HG03558 (cell line): ENCODE measurements around the gene MALT1.
"Not testable (repeated sequence)": the region's sequence is repeated elsewhere in the genome, so short reads cannot be mapped to it uniquely, and the experiment has no call there.

Experiments used
- ATAC-seq: cut with Tn5 transposase; IDR thresholded peaks from one replicate; pipeline ENCODE4 v1.9.1; 2021; ENCODE audit warnings: moderate number of reproducible peaks; ENCODE audit not compliant: unreplicated experiment; ENCODE audit errors: extremely low read depth

Gene MALT1

GRCh38 chr18:58762781-58763171, 91.5 kb downstream of the MALT1 start:
- no peak for ATAC-seq

DNA sequence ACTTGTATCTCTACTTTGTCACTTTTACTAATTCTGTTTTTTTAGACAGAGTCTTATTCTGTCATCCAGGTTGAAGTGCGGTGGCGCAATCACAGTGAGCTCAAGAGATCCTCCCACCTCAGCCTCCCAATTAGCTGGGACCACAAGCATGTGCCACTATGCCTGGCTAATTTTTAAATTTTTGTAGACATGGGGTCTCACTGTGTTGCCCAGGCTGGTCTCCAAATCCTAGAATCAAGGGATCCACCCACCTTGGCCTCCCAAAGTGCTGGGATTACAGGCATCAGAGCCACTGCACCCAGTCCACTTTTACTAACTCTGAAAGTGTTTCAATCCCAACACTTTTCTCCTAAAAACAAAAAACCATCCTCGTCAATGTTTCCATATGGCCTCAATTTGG, 94.9 kb downstream of the MALT1 start:
- ATAC-seq = no peak

DNA sequence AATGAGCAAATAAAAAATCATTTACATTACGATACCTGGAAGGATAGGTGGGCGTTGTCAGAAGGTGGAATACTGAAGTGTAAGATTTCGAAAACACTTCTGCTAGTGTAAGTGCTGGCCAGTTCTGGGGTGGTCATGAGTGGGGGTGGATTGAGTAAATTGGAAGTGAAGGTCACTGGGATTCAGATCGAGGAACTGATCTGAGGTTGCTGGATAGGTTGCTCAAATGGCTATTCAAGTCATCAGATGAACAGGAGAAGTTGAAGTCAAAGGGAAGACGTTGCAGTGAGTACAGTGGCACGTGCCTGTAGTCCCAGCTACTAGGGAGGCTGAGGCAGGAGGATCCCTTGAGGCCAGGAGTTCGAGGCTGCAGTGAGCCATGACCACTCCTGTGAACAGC, 95.7 kb downstream of the MALT1 start:
- ATAC-seq = no peak

DNA sequence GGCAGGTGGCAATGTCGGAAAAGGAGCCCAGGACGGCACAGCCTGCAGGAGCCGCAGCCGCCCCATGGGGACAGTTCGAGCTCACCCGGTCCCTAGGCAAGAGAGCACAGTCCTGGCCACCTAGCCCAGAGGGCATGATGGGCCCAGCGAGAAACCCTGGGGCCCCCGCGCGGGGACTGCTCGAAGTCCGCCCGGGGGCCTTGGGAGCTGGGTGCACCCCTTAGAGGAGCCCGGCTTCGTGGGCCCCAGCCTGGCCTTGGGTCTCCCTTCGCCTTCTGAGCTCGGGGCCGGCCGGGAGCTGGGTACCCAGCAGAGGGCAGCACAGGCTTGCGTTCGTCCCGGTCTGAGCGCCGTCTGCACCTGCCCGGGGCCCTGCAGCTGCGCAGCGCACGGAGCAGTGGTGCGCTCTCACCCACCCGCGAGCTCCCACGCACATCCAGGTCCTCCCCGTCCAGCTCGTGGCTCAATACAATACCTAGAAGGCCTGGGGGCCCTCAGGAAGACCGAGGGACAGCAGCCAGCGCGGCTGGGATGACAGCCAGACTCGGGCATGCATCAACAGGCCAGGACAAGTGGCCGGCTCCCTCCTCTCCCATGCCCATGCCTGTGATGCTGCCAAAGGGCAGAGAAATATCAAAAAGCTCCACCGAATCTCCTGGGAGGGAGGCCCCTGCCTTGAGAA, 97.2 kb downstream of the MALT1 start:
- ATAC-seq = peak; percentile 61

DNA sequence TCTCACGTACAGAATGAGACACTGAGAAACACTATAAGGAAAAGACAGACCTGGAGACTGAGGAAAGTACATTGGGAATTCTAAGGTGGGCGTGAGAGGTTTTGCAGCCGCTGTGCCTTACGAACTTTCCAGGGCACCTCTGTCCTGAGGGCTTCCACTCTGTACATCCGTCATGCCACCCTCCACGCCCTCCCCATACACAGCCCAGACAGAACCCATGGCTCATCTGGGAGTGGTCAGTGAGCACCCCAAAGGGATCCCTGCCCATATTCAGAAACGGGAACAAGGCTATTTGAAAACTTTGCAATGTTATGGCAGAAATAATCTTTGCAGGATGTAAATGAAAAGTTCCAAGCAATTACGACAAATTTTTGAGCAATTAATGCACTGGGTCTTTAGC, 98.1 kb downstream of the MALT1 start:
- ATAC-seq = no peak

DNA sequence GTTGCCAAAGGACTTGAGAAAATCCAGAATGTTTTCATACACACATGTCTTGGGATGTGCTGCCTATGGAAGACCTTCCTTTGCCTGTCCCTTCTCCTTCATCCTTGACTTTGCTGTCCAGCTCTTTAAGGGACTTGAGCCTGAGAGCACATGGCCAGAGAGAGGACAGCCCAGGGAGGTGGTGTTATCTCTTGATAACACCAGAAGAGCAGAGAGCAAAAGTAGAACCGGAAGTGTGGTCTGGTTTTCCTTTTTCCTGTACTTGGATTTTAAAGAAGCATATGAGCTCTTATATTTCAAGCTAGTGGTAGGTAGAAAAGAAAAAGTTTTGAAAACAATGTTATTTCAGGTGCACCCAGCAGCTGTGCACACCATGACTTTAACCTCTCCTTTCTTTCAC, 99.3 kb downstream of the MALT1 start:
- no peak for ATAC-seq

DNA sequence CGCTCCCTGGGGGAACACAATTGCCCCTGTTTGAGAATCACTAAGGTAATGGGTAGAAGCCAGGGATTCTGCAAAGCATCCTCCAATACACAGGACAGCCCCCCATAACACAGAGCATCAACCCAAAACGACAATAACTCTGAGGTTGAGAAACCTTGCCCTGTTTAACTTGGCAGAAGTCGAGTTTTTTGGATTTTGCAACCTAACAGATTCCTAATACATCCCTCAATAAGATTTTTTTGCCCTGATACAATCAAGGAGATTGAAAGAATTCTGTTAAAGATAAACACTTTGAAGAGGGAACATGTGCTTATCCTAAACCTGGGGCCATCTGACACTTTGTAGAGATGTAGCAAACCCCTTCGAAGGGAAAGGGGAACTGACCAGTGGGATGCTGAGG, 100.9 kb downstream of the MALT1 start:
- ATAC-seq = no peak

- no peak for ATAC-seq
Observed at GRCh38 chr18:58776084-58776483, 104.8 kb downstream of the MALT1 start.

DNA sequence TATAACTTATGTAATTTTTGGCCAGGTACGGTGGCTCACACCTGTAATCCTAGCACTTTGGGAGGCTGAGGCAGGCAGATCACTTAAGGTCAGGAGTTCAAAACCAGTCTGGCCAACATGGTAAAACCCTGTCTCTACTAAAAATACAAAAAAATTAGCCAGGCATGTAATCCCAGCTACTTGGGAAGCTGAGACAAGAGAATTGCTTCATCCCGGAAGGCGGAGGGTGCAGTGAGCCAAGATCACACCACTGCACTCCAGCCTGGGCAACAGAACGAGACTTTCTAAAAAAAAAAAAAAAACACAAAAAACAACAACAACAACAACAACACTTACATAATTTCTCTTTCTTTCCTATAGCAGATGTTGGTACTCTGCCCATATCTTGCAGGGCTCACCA, 105.3 kb downstream of the MALT1 start:
- not testable (repeated sequence) for ATAC-seq

DNA sequence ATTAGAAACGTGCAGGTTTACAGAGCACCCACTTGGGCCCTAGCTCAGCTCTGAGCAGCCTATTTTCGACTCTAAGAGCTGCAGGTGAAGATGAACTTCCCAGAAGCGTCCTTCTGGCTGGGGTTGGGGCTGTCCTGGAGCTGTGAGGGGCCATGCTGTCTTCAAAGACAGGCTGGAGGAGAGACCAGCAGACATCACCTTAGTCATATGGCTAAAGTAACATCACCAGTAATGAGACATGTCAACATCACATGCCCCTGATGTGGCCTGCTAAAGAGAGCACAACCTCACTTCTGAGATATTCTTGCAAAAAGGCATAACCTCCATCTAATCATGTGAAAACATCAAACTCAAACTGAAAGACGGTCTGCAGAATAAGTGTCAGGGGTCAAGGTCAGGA, 106.2 kb downstream of the MALT1 start:
- no peak for ATAC-seq

GRCh38 chr18:58779529-58779928, 108.3 kb downstream of the MALT1 start:
- ATAC-seq = no peak

DNA sequence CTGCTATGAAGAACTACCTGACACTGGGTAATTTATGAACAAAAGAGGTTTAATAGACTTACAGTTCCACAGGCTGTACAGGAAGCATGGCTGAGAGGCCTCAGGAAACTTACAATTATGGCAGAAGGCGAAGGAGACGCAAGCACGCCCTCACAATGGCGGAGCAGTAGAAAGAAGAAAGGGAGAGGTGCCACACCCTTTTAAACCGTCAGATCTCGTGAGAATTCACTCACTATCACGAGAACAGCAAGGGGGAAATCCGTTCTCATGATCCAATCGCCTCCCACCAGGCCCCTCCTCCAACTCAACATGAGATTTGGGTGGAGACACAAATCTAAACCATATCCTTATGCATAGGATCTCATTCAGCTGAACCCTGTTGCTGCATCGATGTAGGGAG, 108.8 kb downstream of the MALT1 start:
- ATAC-seq = no peak

DNA sequence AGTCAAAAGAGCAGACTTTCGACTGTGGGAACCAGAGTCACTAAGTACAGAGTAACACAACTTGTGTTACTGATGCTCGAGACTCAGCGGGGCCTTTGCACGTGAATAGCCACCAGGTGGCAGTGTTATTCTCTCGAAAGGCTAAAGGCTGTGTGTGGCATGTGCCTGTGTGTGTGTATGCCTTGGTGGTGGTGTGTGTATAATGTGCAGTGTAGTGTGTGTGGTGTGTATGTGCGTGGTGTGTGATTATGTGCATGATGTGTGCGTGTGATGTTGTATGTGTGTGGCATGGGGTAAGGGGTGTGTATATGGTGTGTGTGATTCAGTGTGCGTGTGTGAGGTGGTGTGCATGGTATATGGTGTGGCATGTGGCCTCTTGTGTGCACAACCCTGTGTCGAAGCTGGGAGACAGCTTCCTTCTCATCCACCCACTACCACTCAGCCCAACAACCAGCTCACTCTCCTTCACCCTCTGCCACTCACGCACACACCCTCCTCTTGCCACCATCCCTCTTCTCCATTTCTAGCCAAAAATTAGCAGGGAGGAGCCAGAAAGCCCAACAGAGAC, 110.4 kb downstream of the MALT1 start:
- ATAC-seq = no peak

DNA sequence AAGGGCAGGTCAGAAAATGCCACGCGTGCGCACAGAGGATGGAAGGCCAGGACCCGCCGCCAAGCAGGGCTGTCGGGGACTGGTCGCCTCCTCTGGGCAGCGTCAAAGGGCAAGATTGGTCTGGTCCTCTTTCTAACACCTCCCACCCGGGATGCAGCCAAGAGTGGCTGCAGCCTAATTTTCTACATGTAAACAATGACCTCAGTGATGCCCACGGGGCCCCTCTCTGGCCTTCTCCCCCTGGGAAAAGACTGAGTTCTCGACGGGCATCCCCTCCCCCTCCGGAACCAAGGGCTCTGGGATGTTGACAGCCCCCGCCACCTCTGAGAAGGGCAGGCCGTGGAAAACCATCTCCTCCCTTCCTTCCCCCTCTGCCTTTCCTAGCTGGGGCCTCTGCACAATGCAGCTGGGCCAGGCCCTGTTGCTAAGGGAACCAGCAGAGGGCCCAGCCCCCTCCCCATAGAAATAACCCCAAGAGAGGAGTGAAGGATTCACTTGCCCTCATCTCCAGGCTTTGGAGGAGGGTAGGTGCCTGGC, 113.4 kb downstream of the MALT1 start:
- ATAC-seq = no peak

- no peak for ATAC-seq
Observed at GRCh38 chr18:58785171-58785805, 114.0 kb downstream of the MALT1 start.

GRCh38 chr18:58785870-58786269, 114.6 kb downstream of the MALT1 start:
- no peak for ATAC-seq

DNA sequence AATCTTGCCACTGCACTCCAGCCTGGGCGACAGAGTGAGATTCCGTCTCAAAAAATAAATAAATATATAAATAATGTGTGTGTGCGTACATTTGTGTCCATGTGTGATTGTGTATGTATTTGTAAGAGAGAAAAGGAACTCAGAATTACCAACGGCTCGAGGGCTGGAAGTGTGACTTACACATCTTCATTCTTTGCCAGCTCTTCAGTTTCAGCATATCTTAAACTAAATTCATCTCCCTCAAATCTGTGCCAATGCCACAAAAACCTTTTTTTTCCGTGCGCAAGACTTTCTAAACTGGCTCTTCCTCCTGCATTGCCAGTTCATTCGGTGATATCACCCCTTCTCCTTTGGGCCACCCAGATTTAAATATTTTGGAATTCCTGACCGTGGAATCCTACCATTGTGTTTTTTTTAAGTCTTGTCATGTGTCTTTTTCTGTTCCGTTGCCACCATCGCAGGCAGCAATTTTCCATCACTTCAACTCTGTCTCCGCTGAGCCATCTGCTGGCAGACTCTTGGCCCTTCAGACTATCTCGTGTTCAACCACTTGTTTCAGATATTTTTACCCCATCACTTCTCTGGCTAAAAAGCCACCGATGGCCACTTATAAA, 116.4 kb downstream of the MALT1 start:
- no peak for ATAC-seq

- ATAC-seq = no peak
Observed at GRCh38 chr18:58788470-58788869, 117.2 kb downstream of the MALT1 start.

DNA sequence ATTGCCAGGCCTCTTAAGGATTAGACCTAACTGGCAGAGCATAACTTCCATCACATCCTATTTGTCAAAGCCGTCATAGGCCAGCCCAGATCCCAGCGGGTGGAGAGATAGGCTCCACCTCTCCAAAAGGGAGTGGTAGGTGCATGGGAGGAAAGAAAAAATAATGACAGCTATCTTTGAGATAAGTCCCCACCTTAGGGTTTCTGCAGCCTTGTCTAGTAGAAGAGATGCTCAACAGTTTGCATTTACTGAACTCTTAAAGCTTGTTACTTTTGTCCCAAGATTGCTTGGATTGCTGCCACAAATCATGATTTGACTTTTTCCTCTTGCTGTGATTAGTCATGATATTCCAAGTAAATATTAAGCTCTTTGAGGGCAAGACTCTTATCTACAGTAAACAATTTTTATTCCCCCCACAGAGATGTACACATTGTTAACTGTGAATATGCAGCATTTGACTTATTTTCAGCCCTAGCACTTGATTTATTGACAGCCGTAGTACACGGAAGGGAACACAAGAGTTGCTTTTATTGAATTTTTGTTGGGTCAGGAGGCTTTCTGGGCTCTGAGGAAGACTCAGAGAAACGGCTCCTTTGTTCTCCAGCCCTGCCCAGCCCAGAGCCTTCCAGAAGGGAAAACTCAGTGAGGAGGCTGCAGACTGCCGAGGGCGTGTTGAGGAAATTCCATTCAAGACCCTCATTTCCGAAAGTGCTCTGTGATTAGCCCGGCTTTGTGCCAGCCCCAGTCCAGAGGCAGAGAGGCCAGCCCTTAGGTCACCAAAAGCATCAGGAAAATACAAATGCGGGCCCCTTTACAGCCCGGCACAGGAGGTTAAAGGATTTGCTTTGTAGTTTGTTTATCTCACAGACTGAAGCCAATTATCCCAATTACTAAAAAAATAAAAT, 118.0 kb downstream of the MALT1 start:
- ATAC-seq = no peak

DNA sequence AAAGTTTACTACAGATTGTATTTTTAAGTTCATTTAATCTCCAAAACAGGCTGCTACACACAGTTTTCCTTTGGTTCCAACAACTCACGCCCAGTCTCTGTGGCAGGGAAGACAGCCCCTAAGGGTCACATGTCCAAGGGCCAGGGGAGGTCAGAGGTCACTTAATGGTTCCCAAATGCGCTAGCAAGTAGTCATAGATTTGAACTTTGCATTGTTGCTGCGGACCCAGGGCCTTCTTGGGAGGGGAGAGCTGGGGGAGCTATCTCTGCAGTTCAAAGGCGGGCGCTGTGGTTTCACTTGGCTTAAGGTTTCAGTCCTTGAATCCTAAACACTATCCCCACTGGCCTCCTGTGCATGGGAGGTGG, 118.6 kb downstream of the MALT1 start:
- no peak for ATAC-seq
